HG03097 (cell line): ENCODE results near the gene PIK3AP1.
"Not testable (repeated sequence)": the region's sequence is repeated elsewhere in the genome, so short reads cannot be mapped to it uniquely, and the experiment has no call there.

Experiments
- ATAC-seq: cut with Tn5 transposase; IDR thresholded peaks from one replicate; pipeline ENCODE4 v1.9.1; 2021; ENCODE audit not compliant: unreplicated experiment, low FRiP score

Gene PIK3AP1

DNA sequence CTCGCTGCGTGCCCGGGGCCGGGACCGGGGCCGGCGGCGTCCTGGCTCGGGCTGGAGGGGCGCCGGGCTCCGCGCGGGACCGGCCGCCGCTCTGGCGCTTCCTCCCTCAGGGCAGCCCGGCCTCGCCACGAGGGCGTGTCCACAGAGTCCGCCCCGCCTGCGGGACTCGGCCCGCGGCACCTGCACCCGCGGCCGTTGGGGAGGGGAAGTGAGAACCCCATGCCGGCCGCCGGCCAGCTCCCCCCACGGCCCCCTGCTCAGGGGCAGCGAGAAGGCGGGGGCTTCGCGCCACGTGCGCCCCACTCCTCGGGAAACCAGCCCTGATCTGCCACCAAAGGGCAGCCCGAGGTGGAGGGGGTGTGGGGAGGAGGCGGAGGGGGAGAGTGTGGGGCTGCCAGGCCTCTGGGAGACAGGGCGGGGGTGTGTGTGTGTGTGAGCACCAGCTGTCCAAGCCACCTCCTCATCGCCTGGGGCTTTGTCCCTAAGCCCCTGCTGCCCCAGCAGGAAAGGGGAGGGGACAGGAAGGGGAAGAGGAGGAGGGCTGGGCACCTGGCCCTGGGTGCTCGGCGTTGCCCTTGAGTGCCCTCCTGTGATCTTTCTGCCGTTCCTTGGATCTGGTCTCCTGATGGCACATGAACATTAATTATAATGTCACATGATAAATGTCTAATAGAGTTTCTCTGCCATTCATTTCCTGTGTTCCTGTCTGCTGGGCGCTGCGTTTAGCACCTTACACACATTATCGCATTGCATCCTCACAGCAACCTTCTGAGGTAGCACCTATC is at the start of gene PIK3AP1:
Gene PIK3AP1 (minus strand): TSS at position 93 of the 785 bp plus-strand sequence. CDS start 120 bp downstream, outside the sequence.
- ATAC-seq, result peak; percentile 62

DNA sequence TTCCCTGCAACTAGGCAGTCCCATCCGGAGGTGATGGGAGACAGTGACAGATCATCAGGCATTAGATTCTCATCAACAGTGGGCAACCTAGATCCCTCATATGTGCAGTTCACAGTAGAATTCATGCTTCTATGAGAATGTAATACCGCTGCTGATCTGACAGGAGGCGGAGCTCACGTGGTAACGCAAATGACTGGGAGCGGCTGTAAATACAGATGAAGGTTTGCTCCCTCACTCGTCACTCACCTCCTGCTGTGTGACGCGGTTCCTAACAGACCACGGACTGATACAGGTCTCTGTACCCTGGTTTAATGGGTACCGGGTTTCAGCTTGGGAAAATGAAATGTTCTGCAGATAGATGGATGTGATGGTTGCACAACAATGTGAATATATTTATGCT is 47.8 kb upstream of the PIK3AP1 start:
- ATAC-seq, result no peak

DNA sequence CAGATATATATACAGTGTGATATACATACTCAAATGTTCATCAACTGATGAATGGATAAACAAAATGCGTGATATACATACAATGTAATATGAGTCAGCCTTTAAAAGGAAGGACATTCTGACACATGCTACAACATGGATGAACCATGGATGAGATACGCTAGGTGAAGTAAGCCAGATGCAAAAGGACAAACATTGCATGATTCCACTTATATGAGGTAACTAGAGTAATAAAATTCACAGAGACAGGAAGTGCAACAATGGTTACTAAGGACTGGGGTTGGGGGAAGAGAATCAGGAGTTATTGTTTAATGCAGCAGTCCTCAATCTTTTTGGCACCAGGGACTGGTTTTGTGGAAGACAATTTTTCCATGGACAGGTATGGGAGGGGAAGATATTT is 47.3 kb upstream of the PIK3AP1 start:
- ATAC-seq, result no peak

DNA sequence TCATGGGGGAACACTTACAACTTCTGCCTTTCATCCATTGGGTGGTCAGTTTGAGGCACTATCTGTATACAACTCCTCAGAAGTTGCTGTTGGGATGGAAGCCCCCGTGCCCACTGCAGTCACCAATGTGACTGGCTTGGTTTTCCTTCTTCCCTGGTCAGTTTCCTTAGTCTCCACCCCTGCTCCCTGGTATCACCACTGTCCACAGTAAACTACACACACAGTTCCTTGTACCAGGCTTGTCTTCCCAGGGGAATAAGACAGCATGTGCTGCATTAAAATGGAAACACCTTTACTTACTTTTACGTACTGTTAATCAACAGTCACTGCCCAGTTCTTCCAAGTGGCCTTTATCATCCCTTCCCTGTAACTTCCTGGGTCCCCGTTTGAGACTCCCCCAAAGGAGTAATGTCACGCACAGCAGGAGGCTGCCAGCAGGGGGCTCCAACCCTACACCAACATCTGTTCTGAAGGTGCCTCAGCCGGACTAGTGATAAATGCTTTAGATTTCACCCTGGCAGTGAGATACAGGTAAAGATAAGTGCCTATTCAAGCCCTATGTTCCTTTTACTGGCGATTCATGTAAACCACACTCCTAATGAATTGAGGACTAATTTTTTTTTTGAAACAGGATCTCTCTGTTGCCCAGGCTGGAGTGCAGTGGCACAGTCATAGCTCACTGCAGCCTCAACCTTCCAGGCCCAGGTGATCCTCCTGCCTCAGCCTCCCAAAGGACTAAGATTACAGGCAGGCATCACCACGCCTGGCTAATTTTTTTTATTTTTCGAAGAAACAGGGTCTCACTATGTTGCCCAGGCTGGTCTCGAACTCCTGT is 45.3 kb upstream of the PIK3AP1 start:
- no peak for ATAC-seq

- ATAC-seq, result no peak
Measured at GRCh38 chr10:96764425-96765060, 44.2 kb upstream of the PIK3AP1 start.

- peak; percentile 75 for ATAC-seq
Measured at GRCh38 chr10:96758423-96758822, 38.1 kb upstream of the PIK3AP1 start.

DNA sequence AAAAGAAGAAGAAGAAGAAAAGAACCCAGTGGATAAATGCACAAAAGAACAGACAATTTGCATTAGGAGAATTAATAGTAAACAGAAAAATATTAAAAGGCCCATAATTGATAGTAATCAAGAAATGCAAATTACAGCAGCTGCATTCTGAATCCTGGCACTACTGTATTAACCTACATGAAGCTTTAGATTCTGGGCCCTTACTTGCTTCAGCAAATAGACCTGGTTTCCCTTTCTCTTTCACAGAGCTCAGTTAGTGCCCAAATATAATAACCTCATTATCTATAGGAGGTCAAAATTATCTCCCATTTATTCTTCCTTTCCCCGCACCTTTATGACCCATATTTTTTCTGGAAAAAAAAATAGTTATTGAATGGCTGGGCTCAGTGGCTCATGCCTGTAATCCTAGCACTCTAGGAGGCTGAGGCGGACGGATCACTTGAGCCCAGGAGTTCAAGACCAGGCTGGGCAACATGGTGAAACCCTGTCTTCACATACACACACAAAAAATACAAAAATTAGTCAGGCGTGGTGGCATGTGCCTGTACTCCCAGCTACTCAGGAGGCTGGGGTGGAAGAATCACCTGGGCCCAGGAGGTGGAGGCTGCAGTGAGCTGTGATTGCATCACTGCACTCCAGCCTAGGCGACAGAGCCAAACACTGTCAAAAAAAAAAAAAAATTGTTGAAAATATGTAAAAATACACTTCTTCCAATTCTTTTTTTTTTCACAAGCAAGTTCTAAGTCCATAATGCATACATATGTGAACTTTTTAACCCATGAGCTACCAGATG is 36.0 kb upstream of the PIK3AP1 start:
- no peak for ATAC-seq

- no peak for ATAC-seq
Measured at GRCh38 chr10:96753956-96754355, 33.6 kb upstream of the PIK3AP1 start.

GRCh38 chr10:96752375-96752774 is 32.1 kb upstream of the PIK3AP1 start:
- ATAC-seq, result no peak

- ATAC-seq, result not testable (repeated sequence)
Measured at GRCh38 chr10:96750316-96750715, 30.0 kb upstream of the PIK3AP1 start.

GRCh38 chr10:96747734-96748550 is 27.6 kb upstream of the PIK3AP1 start:
- ATAC-seq, result peak; percentile 84

- ATAC-seq, result no peak
Measured at GRCh38 chr10:96746503-96746902, 26.2 kb upstream of the PIK3AP1 start.

DNA sequence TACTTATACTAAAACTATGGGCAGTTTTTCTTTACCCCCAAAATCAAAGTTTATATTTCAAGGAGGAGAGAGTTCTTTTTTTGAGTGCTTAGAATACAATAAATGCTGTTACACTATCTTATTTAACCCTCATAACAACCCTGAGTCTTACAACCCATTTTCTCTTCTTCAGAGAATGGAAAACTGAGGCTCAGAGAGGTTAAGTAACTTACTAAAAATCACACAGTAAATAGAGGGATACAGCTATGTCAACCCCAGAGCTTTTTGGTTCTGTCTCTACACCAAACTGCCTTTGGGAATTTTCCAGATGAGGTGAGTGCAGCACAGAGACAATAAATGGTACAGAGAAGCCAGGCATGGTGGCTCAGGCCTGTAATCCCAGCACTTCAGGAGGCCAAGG is 25.6 kb upstream of the PIK3AP1 start:
- ATAC-seq, result no peak

- no peak for ATAC-seq
Measured at GRCh38 chr10:96743988-96744585, 23.8 kb upstream of the PIK3AP1 start.

GRCh38 chr10:96741557-96741956 is 21.2 kb upstream of the PIK3AP1 start:
- not testable (repeated sequence) for ATAC-seq

GRCh38 chr10:96740579-96741281 is 20.4 kb upstream of the PIK3AP1 start:
- no peak for ATAC-seq

GRCh38 chr10:96740141-96740540 is 19.8 kb upstream of the PIK3AP1 start:
- no peak for ATAC-seq

DNA sequence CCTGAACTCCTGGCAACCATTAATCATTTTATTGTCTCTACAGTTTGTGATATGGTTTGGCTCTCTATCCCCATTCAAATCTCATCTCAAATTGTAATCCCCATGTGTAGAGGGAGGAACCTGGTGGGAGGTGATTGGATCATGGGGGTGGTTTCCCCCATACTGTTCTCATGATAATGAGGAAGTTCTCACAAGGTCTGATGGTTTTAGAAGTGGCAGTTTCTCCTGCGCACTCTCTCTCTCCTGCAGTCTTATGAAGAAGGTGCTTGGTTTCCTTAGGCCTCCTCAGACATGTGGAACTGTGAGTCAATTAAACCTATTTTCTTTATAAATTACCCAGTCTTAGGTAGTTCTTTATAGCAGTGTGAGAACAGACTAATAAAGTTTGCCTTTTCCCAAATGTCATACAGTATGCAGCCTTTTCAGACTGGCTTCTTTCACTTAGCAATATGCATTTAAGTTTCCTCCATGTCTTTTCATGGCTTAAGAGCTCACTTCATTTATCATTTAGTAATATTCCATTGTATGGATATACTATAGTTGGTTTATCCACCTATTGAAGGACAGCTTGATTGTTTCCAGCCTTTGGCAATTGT is 17.1 kb upstream of the PIK3AP1 start:
- not testable (repeated sequence) for ATAC-seq
